Caco-2 (cell line): ENCODE results near the gene ODF2L. TPM values are rescaled to one million over a fixed set of nuclear protein-coding genes. Genes with fewer than 3 reads are reported as not detected.

Experiments used
- BruUV-seq: library from RNA; stranded (reverse); fragments of 400-500 nt; replicated peaks from 2 replicates; lab custom pipeline; 2021; lab: Mats Ljungman, UMichigan
- CTCF ChIA-PET: fragments of 300-600 bp; sonication (Branson Sonifier 250); formaldehyde crosslinking; loops from one replicate; lab custom pipeline; 2022; ENCODE audit warnings: antibody characterized with exemption; lab: Charles Lee
- POLR2A ChIA-PET: fragments of 300-600 bp; sonication (Branson Sonifier 250); formaldehyde crosslinking; loops from one replicate; lab custom pipeline; 2022; ENCODE audit warnings: antibody characterized with exemption; lab: Charles Lee
- DNase-seq, 2 experiments: peaks; one replicate each; pipeline versions ENCODE4 v3.0.0 to v3.0.0-alpha.2; 2020 to 2022
- H3K27me3 ChIP-seq: replicated peaks from 2 replicates; pipeline ENCODE4 v1.6.0; 2011; ENCODE audit warnings: low read length; ENCODE audit not compliant: control insufficient read depth, insufficient read depth
- H3K36me3 ChIP-seq: 2 replicates; pipeline ENCODE4 v1.5.1; 2011; ENCODE audit warnings: low read length; ENCODE audit not compliant: control insufficient read depth, insufficient read depth
- H3K4me1 ChIP-seq: fragments of 250-450 bp; sonication (Bioruptor Pico); 2 replicates; pipeline ENCODE4 v1.5.1; 2020; ENCODE audit warnings: mild to moderate bottlenecking
- H3K4me3 ChIP-seq: 2 replicates; pipeline ENCODE4 v1.5.1; 2011; ENCODE audit warnings: low read depth, mild to moderate bottlenecking, control low read depth, low read length
- H3K9me3 ChIP-seq: fragments of 250-450 bp; sonication (Bioruptor Pico); 2 replicates; pipeline ENCODE4 v1.5.1; 2020; ENCODE audit warnings: mild to moderate bottlenecking, moderate library complexity
- H3K27ac Mint-ChIP-seq: one replicate; pipeline ENCODE4 v1.8.0; 2022; ENCODE audit warnings: mixed read lengths; ENCODE audit not compliant: unreplicated experiment
- H3K27me3 Mint-ChIP-seq: one replicate; pipeline ENCODE4 v1.8.0; 2022; ENCODE audit warnings: mixed read lengths; ENCODE audit not compliant: insufficient read depth, unreplicated experiment
- H3K36me3 Mint-ChIP-seq: one replicate; pipeline ENCODE4 v1.8.0; 2022; ENCODE audit warnings: mild to moderate bottlenecking, mixed read lengths; ENCODE audit not compliant: insufficient read depth, unreplicated experiment
- H3K4me1 Mint-ChIP-seq: one replicate; pipeline ENCODE4 v1.8.0; 2022; ENCODE audit warnings: low read depth, mixed read lengths; ENCODE audit not compliant: unreplicated experiment
- H3K4me3 Mint-ChIP-seq: one replicate; pipeline ENCODE4 v1.8.0; 2022; ENCODE audit warnings: mild to moderate bottlenecking, moderate library complexity, mixed read lengths; ENCODE audit not compliant: unreplicated experiment
- H3K9me3 Mint-ChIP-seq: one replicate; pipeline ENCODE4 v1.8.0; 2022; ENCODE audit warnings: mixed read lengths; ENCODE audit not compliant: unreplicated experiment
- intact Hi-C: fragments of 100-400 bp; cut with micrococcal nuclease; formaldehyde crosslinking; loops from one replicate; pipeline ENCODE4 v1.10.0; 2022; ENCODE audit not compliant: unreplicated experiment
- total RNA-seq: library from RNA; stranded (reverse); gene quantifications from 2 replicates; pipeline ENCODE4 v1.2.3, GENCODE V29; 2022
- TF ChIP-seq, protein P1 (sequence below), 2 experiments: fragments of 200-600 bp in 1 of 2; IDR thresholded peaks; 1 replicate in 1 of 2; 2 replicates in 1 of 2; pipeline versions ENCODE4 v1.5.1 to v1.8.0; 2011 to 2022; ENCODE audit warnings: antibody characterized with exemption in 1 of 2, control low read depth in 1 of 2, inconsistent platforms in 1 of 2, low read depth in 1 of 2, low read length in 1 of 2, mild to moderate bottlenecking in 1 of 2, moderate library complexity in 1 of 2; ENCODE audit not compliant: insufficient read depth in 1 of 2, severe bottlenecking in 1 of 2, unreplicated experiment in 1 of 2

ODF2L gene
- total RNA-seq, 1 experiment from 2014 or later = 9.7 TPM

DNA sequence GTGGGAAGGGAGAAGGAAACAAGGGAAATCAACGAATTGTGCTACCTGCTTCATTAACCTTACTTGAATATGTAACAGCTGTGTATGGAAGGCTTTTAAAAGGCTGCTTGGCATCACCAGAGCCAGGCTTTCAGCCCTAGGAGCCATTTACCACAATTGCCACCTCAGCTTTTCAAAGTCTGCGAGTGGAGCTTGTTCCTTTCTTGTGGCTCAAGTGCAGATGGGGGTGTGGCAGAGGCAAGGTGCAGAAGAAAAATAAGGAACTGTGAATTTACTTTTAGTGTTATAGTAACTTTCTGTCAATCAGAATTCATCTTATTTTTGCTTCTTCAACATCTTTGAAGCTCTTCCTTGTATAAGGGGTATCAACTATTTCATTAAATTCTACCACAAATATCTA is 45.5 kb upstream of the ODF2L start:
- DNase-seq = no peak
- Histone ChIP-seq H3K36me3 (no peaks in the 10 kb centered on the region), H3K9me3 (no peaks in the 10 kb centered on the region), H3K4me1 (no peaks in the 10 kb centered on the region), H3K4me3 (no peak overlapping the region), H3K27me3 (no peaks in the 10 kb centered on the region)
- intact Hi-C loops = no loop called here
- TF ChIP-seq, protein P1, sequence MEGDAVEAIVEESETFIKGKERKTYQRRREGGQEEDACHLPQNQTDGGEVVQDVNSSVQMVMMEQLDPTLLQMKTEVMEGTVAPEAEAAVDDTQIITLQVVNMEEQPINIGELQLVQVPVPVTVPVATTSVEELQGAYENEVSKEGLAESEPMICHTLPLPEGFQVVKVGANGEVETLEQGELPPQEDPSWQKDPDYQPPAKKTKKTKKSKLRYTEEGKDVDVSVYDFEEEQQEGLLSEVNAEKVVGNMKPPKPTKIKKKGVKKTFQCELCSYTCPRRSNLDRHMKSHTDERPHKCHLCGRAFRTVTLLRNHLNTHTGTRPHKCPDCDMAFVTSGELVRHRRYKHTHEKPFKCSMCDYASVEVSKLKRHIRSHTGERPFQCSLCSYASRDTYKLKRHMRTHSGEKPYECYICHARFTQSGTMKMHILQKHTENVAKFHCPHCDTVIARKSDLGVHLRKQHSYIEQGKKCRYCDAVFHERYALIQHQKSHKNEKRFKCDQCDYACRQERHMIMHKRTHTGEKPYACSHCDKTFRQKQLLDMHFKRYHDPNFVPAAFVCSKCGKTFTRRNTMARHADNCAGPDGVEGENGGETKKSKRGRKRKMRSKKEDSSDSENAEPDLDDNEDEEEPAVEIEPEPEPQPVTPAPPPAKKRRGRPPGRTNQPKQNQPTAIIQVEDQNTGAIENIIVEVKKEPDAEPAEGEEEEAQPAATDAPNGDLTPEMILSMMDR (IDR thresholded peaks at IDR 0.05; ENCODE audit: insufficient read depth in 1 of 2, low read depth in 1 of 2, low read length in 1 of 2, severe bottlenecking in 1 of 2, unreplicated experiment in 1 of 2) = no peak
- H3K4me3 Mint-ChIP-seq = no peak overlapping the region
- H3K27ac Mint-ChIP-seq = no peak overlapping the region
- peaks cover 5% of the 10 kb centered on the region for H3K27me3 Mint-ChIP-seq
- no peaks in the 10 kb centered on the region for H3K9me3 Mint-ChIP-seq
- no peaks in the 10 kb centered on the region for H3K4me1 Mint-ChIP-seq
- no peaks in the 10 kb centered on the region for H3K36me3 Mint-ChIP-seq
- ChIA-PET CTCF (no interaction called here), POLR2A (no interaction called here)
- no TSS peak for BruUV-seq

DNA sequence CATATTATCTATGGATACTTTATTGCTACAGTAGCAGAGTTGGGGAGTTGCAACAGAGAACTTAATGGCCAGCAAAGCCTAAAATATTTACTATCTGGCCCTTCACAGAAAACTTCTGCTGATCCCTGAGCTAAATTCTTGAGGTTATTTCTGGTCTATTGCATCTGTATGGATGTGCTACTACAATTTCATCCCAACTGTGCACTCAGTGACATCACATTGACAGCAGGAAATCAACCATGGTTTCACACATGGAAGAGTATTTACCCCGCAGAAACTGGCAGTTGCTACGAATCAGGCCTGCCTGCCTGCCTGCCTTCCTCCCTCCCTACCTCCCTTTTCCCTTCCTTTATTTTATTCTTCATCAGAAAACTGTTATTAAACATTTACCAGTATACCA is 39.9 kb upstream of the ODF2L start:
- Histone ChIP-seq H3K4me1 (no peaks in the 10 kb centered on the region), H3K4me3 (no peak overlapping the region), H3K9me3 (no peaks in the 10 kb centered on the region), H3K27me3 (no peaks in the 10 kb centered on the region), H3K36me3 (no peaks in the 10 kb centered on the region)
- intact Hi-C loops = no loop called here
- ChIA-PET POLR2A (no interaction called here), CTCF (no interaction called here)
- no peaks in the 10 kb centered on the region for H3K36me3 Mint-ChIP-seq
- no peak for DNase-seq
- H3K4me3 Mint-ChIP-seq = no peak overlapping the region
- peaks cover 5% of the 10 kb centered on the region for H3K27me3 Mint-ChIP-seq
- no peak overlapping the region for H3K27ac Mint-ChIP-seq
- TF ChIP-seq, protein P1 (IDR thresholded peaks at IDR 0.05; ENCODE audit: insufficient read depth in 1 of 2, low read depth in 1 of 2, low read length in 1 of 2, severe bottlenecking in 1 of 2, unreplicated experiment in 1 of 2) = no peak
- no peaks in the 10 kb centered on the region for H3K4me1 Mint-ChIP-seq
- no TSS peak for BruUV-seq
- H3K9me3 Mint-ChIP-seq = no peaks in the 10 kb centered on the region

DNA sequence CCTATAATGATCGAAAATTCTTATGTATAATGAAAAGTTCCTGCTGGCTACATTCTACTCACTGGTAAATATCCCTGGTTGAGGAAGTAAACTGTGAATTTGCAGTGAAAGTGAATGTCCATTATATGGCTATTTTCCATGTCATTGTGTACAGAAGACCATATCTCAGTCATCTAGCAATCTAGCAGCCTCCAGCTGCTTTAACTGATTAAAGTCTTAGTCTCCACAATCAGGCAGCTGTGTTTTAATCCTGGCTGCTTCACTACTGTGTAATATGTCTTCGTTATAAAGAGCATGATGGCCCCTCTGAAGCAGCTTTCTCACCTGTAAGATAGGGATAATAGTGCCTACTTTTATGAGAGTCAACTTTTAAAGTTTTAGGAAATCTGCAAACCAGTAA is 39.2 kb upstream of the ODF2L start:
- no TSS peak for BruUV-seq
- DNase-seq = no peak
- Mint-ChIP-seq H3K27me3 (peaks cover 5% of the 10 kb centered on the region), H3K27ac (no peak overlapping the region), H3K36me3 (no peaks in the 10 kb centered on the region), H3K4me3 (no peak overlapping the region), H3K4me1 (no peaks in the 10 kb centered on the region), H3K9me3 (no peaks in the 10 kb centered on the region)
- Histone ChIP-seq H3K4me1 (no peaks in the 10 kb centered on the region), H3K9me3 (no peaks in the 10 kb centered on the region), H3K36me3 (no peaks in the 10 kb centered on the region), H3K27me3 (no peaks in the 10 kb centered on the region), H3K4me3 (no peak overlapping the region)
- ChIA-PET POLR2A (no interaction called here), CTCF (no interaction called here)
- intact Hi-C loops = no loop called here
- TF ChIP-seq, protein P1 (IDR thresholded peaks at IDR 0.05; ENCODE audit: insufficient read depth in 1 of 2, low read depth in 1 of 2, low read length in 1 of 2, severe bottlenecking in 1 of 2, unreplicated experiment in 1 of 2) = no peak
